K562 (cell line): ENCODE data around the gene CRYGA. TPM values are rescaled to one million over a fixed set of nuclear protein-coding genes. Genes with fewer than 3 reads are reported as not detected.
"Not testable (repeated sequence)": the region's sequence is repeated elsewhere in the genome, so short reads cannot be mapped to it uniquely, and the experiment has no call there.

Experiments used
- ATAC-seq: fragments of 200-7000 bp; cut with Tn5 transposase; 3 replicates; pipeline ENCODE4 v1.9.1; 2020; ENCODE audit warnings: moderate library complexity
- BruUV-seq: library from RNA; stranded (reverse); fragments of 400-500 nt; replicated peaks from 2 replicates; lab custom pipeline; 2021; lab: Mats Ljungman, UMichigan
- CTCF ChIA-PET: fragments of 300-600 bp; formaldehyde crosslinking; extraction: SDS; loops from one replicate; lab custom pipeline; 2021; ENCODE audit warnings: low intra/inter-chr PET ratio; lab: Yijun Ruan, JAX
- POLR2A ChIA-PET: fragments of 300-600, 350-650 bp; sonication (Branson Sonifier 250); formaldehyde crosslinking; extraction: SDS; loops from one replicate; lab custom pipeline; 2021; ENCODE audit warnings: antibody characterized with exemption, inconsistent platforms; lab: Yijun Ruan, JAX
- DNase-seq, 4 experiments: peaks; one replicate each; pipeline versions ENCODE4 v3.0.0 to v3.0.0-alpha.2; 2011 to 2018; ENCODE audit warnings: low spot score in 3 of 4, mixed read lengths in 3 of 4; ENCODE audit errors: extremely low read depth in 1 of 4
- FAIRE-seq: peaks from 2 replicates; lab custom pipeline; 2011; peaks lifted over from hg19 to GRCh38; lab: Jason Lieb, UNC
- H2AFZ ChIP-seq: 2 replicates; pipeline ENCODE4 v1.6.0; 2011; ENCODE audit warnings: low read depth, low read length, control low read depth, inconsistent platforms
- H3K27ac ChIP-seq: fragments of 200-600 bp; 3 replicates; pipeline ENCODE4 v1.8.0; 2011; ENCODE audit warnings: low read depth, mild to moderate bottlenecking, control low read depth, inconsistent platforms, low read length, moderate library complexity, mixed read lengths; ENCODE audit errors: extremely low read depth
- H3K27me3 ChIP-seq, 2 experiments: fragments of 300-600 bp in 1 of 2; 2 replicates in 1 of 2; 3 replicates in 1 of 2; pipeline versions ENCODE4 v1.6.0 to v1.8.0; 2011; ENCODE audit warnings: inconsistent platforms in 2 of 2, low read length in 2 of 2, mild to moderate bottlenecking in 1 of 2, mixed read lengths in 1 of 2, moderate library complexity in 1 of 2; ENCODE audit not compliant: control insufficient read depth in 2 of 2, insufficient read depth in 2 of 2
- H3K36me3 ChIP-seq: fragments of 300-600 bp; 3 replicates; pipeline ENCODE4 v1.8.0; 2011; ENCODE audit warnings: mild to moderate bottlenecking, low read length, inconsistent platforms; ENCODE audit not compliant: control insufficient read depth, insufficient read depth
- H3K4me1 ChIP-seq, 2 experiments: fragments of 200-600 bp in 1 of 2; replicated peaks in 1 of 2; 2 replicates in 1 of 2; 3 replicates in 1 of 2; pipeline versions ENCODE4 v1.5.1 to v1.8.0; 2011; ENCODE audit warnings: inconsistent platforms in 2 of 2, low read length in 2 of 2, mild to moderate bottlenecking in 1 of 2, mixed read lengths in 1 of 2, moderate library complexity in 1 of 2; ENCODE audit not compliant: control insufficient read depth in 2 of 2, insufficient read depth in 2 of 2
- H3K4me2 ChIP-seq: 2 replicates; pipeline ENCODE4 v1.6.1; 2011; ENCODE audit warnings: low read length, control low read depth, inconsistent platforms, mixed read lengths; ENCODE audit not compliant: insufficient read depth
- H3K4me3 ChIP-seq: fragments of 200-600 bp; sonication (generic), shearing (Covaris generic); 2 replicates; pipeline ENCODE4 v1.5.1; 2016; ENCODE audit warnings: control low read depth, inconsistent platforms
- H3K79me2 ChIP-seq: fragments of 200-600 bp; 3 replicates; pipeline ENCODE4 v1.8.0; 2011; ENCODE audit warnings: low read length, inconsistent platforms; ENCODE audit not compliant: control insufficient read depth, insufficient read depth
- H3K9ac ChIP-seq, 2 experiments: 2 replicates each; pipeline versions ENCODE4 v1.6.0 to v1.6.1; 2011; ENCODE audit warnings: low read depth in 2 of 2, low read length in 2 of 2, control low read depth in 1 of 2, inconsistent platforms in 1 of 2, mild to moderate bottlenecking in 1 of 2, mixed read lengths in 1 of 2; ENCODE audit not compliant: insufficient read depth in 1 of 2
- H3K9me1 ChIP-seq: one replicate; pipeline ENCODE4 v1.6.0; 2011; ENCODE audit warnings: inconsistent platforms, mild to moderate bottlenecking, low read length, moderate library complexity; ENCODE audit not compliant: control insufficient read depth, insufficient read depth
- H3K9me3 ChIP-seq: replicated peaks from 2 replicates; pipeline ENCODE4 v1.5.1; 2011; ENCODE audit warnings: low read depth, low read length, inconsistent platforms; ENCODE audit not compliant: control insufficient read depth, insufficient read depth
- H4K20me1 ChIP-seq: replicated peaks from 2 replicates; pipeline ENCODE4 v1.6.1; 2011; ENCODE audit warnings: low read length, inconsistent platforms, mixed read lengths; ENCODE audit not compliant: control insufficient read depth, insufficient read depth
- BCL6 ChIP-seq: fragments of 250-450 bp; sonication (Bioruptor Pico); IDR thresholded peaks from 2 replicates; pipeline ENCODE4 v1.4.0; 2020
- FOXK1 ChIP-seq: sonication (generic); formaldehyde crosslinking; IDR thresholded peaks from 2 replicates; pipeline ENCODE4 v1.8.0; 2022; ENCODE audit warnings: missing genetic modification reagents, mild to moderate bottlenecking, borderline replicate concordance
- RAD21 ChIP-seq, 2 experiments: fragments of 250-450 bp in 1 of 2; fragments of 450-650 bp in 1 of 2; sonication (Bioruptor Pico) in 1 of 2; formaldehyde crosslinking in 1 of 2; IDR thresholded peaks in 1 of 2; conservative IDR thresholded peaks in 1 of 2; 2 replicates each; pipeline versions ENCODE4 v1.4.0 to v1.8.0; 2020 to 2022; ENCODE audit warnings: mild to moderate bottlenecking in 2 of 2, moderate library complexity in 1 of 2
- RAD51 ChIP-seq: fragments of 450-650 bp; IDR thresholded peaks from 2 replicates; pipeline ENCODE4 v1.7.1; 2016; ENCODE audit warnings: low read depth, mild to moderate bottlenecking, borderline replicate concordance
- RBM17 ChIP-seq: fragments of 200-400 bp; formaldehyde crosslinking; IDR thresholded peaks from 2 replicates; pipeline ENCODE4 v1.6.1; 2017; ENCODE audit warnings: low read depth, mild to moderate bottlenecking, low read length, borderline replicate concordance
- RUNX1 ChIP-seq: sonication (generic); IDR thresholded peaks from 2 replicates; pipeline ENCODE4 v1.6.1; 2016; ENCODE audit warnings: antibody characterized with exemption, low read depth
- SIN3A ChIP-seq, 2 experiments: fragments of 150-350 bp in 1 of 2; IDR thresholded peaks; 2 replicates each; pipeline ENCODE4 v1.6.1; 2011 to 2016; ENCODE audit warnings: borderline replicate concordance in 2 of 2, low read depth in 2 of 2, low read length in 2 of 2, mild to moderate bottlenecking in 2 of 2, moderate library complexity in 2 of 2; ENCODE audit not compliant: control insufficient read depth in 1 of 2
- TCF7 ChIP-seq: sonication (generic); IDR thresholded peaks from 2 replicates; pipeline ENCODE4 v1.6.1; 2016; ENCODE audit warnings: antibody characterized with exemption, borderline replicate concordance
- ZNF239 ChIP-seq: fragments of 250-450 bp; sonication (Bioruptor Pico); IDR thresholded peaks from 2 replicates; pipeline ENCODE4 v1.4.0; 2020; ENCODE audit warnings: mild to moderate bottlenecking
- ZNF77 ChIP-seq: fragments of 250-450 bp; sonication (Bioruptor Pico); IDR thresholded peaks from 2 replicates; pipeline ENCODE4 v1.5.0; 2020
- ZNF79 ChIP-seq: fragments of 250-450 bp; sonication (Bioruptor Pico); IDR thresholded peaks from 2 replicates; pipeline ENCODE4 v1.4.0; 2020; ENCODE audit warnings: low read depth, mild to moderate bottlenecking, moderate library complexity
- whole genome bisulfite sequencing: fragments of 100-300 bp; shearing (Covaris generic); methylation state at CpG from one replicate; pipeline ENCODE4 v1.1.6; 2016; ENCODE audit warnings: low coverage, mixed read lengths; ENCODE audit not compliant: insufficient coverage; ENCODE audit errors: missing lambda C conversion rate; 5-methylcytosine and 5-hydroxymethylcytosine counted together
- in situ Hi-C: fragments of 300-500 bp; cut with MboI; formaldehyde crosslinking; loops from 4 replicates; pipeline ENCODE4 v1.15.0; 2018; ENCODE audit warnings: inconsistent platforms, mixed read lengths
- intact Hi-C: fragments of 100-400 bp; cut with micrococcal nuclease; formaldehyde crosslinking; loops from 2 replicates; pipeline ENCODE4 v1.14.2; 2022
- polyA plus RNA-seq, 8 experiments: library from polyadenylated mRNA; depleted of rRNA in 4 of 8; stranded (reverse) in 5 of 8; unstranded in 3 of 8; fragments of >200 nt; fragmentation: Nextera tagmentation in 2 of 8; fragmentation: Illumina TruSeq in 1 of 8; extraction: Ambion mirVana in 2 of 8; extraction: Trizol in 1 of 8; gene quantifications; 2 replicates each; pipeline versions ENCODE4 v1.2.1 to v1.2.3, GENCODE V29; 2011 to 2014; ENCODE audit warnings: inconsistent platforms in 1 of 8, missing spikeins in 1 of 8
- total RNA-seq, 7 experiments: library from RNA; depleted of rRNA in 6 of 7; stranded (reverse); fragments of >200 nt in 6 of 7; fragmentation: Illumina TruSeq in 2 of 7; extraction: Trizol in 2 of 7; gene quantifications; 2 replicates each; pipeline versions ENCODE4 v1.2.1 to v1.2.3, GENCODE V29; 2011 to 2021; ENCODE audit warnings: low replicate concordance in 1 of 7
- TF ChIP-seq, protein P1 (sequence below): sonication (generic); formaldehyde crosslinking; IDR thresholded peaks from 2 replicates; pipeline ENCODE4 v1.8.0; 2022; ENCODE audit warnings: mild to moderate bottlenecking, missing genetic modification reagents, borderline replicate concordance

The CRYGA gene
- total and polyA plus RNA-seq, 9 of the 15 experiments (the other 6 are each of a cell fraction or from before 2014, with no cell fraction given), result not detected

DNA sequence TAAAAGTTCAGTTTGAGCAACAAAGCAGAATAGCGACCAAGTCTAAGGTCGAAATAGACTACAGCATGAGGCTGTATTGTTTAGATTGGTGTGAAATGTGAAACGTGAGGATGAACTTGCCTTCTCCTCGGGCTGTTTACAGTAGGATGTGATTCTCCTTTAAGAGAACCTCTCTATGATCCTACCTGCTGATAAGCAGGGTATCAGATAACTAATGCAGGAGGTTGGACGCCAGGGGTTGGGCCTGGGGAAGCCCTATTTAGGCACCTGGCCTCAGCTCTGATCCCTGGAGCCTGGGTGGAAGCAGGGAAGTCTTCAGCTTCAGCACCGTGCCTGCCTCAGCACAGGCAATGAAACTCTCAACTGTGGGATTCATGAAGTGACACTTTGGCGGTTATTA is 50.4 kb downstream of the CRYGA start (continued):
- TF ChIP-seq, protein P1, sequence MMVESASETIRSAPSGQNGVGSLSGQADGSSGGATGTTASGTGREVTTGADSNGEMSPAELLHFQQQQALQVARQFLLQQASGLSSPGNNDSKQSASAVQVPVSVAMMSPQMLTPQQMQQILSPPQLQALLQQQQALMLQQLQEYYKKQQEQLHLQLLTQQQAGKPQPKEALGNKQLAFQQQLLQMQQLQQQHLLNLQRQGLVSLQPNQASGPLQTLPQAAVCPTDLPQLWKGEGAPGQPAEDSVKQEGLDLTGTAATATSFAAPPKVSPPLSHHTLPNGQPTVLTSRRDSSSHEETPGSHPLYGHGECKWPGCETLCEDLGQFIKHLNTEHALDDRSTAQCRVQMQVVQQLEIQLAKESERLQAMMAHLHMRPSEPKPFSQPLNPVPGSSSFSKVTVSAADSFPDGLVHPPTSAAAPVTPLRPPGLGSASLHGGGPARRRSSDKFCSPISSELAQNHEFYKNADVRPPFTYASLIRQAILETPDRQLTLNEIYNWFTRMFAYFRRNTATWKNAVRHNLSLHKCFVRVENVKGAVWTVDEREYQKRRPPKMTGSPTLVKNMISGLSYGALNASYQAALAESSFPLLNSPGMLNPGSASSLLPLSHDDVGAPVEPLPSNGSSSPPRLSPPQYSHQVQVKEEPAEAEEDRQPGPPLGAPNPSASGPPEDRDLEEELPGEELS (CRISPR knock-in tag), result no peak
- no peak for TF ChIP-seq ZNF77 (CRISPR knock-in tag)
- TF ChIP-seq ZNF239, result no peak
- TF ChIP-seq RAD51, result no peak
- TF ChIP-seq RUNX1, result no peak
- TF ChIP-seq RAD21 (CRISPR knock-in tag; conservative IDR thresholded peaks at IDR 0.05 in 1 of 2, IDR thresholded peaks at IDR 0.05 in 1 of 2), result no peak
- no peak for TF ChIP-seq ZNF79 (CRISPR knock-in tag)
- no peak for TF ChIP-seq TCF7
- no peak for TF ChIP-seq RBM17
- TF ChIP-seq BCL6 (CRISPR knock-in tag), result no peak
- no peak for TF ChIP-seq SIN3A (IDR thresholded peaks at IDR 0.05; ENCODE audit: borderline replicate concordance in 2 of 2, control insufficient read depth in 1 of 2, low read depth in 2 of 2, low read length in 2 of 2)
- no peak for TF ChIP-seq FOXK1
- TF ChIP-seq, all 486 proteins: peak for 0

DNA sequence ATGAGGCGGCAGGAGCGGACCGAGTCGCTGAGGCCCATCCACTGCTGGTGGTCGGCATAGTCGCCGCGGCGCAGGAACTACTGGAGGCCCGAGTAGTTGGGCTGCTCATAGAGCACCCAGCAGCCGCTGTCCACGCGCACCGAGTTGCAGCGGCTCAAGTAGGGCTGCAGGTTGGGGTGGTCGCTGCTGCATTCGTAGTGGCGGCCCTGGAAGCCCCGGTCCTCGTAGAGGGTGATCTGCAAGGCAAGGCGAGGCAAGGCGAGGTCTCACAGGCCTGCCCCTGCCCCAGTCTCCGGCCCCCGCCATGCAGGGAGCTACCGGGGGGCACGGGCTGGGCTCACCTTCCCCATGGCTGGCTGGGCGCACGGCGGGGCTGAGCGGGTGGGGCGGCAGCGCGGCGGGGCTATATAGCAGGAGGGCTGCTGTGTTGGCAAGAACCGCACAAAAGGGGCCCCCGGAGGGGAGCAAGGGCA is 51.1 kb downstream of the CRYGA start:
- H3K9me1 ChIP-seq, intact Hi-C loops, H3K9ac ChIP-seq, POLR2A ChIA-PET, H3K79me2 ChIP-seq, H3K4me3 ChIP-seq, ATAC-seq, H2AFZ ChIP-seq, H3K4me2 ChIP-seq, in situ Hi-C loops, H3K36me3 ChIP-seq, FAIRE-seq, H3K9me3 ChIP-seq, DNase-seq, H4K20me1 ChIP-seq, H3K27me3 ChIP-seq, H3K4me1 ChIP-seq, H3K27ac ChIP-seq, BruUV-seq, CTCF ChIA-PET: not testable (repeated sequence)
- WGBS, result 79% methylated on average over 10 of the region's 36 CpGs
